Stomach (tissue), 9 donors: Measurements from ENCODE around the gene HEMK1. TPM values are rescaled to one million over a fixed set of nuclear protein-coding genes. Genes with fewer than 3 reads are reported as not detected.
A peak's percentile ranks its signal among the peaks of the same experiment; 100 is the strongest.

ENCODE experiments used
- DNase-seq, 2 donors: peaks; one replicate each; pipeline versions ENCODE4 v3.0.0 to v3.0.0-alpha.2; 2013 to 2019
- H3K27ac ChIP-seq, 5 donors: fragments of 200-600 bp in 4 of 5; sonication (generic) in 4 of 5; one replicate each; pipeline ENCODE4 v1.5.1; 2013 to 2019; ENCODE audit warnings: mild to moderate bottlenecking in 1 of 5, moderate library complexity in 1 of 5
- H3K27me3 ChIP-seq, 3 donors: fragments of 200-600 bp; sonication (generic); one replicate each; pipeline ENCODE4 v1.5.1; 2017 to 2019; ENCODE audit warnings: mixed run types in 1 of 3
- H3K36me3 ChIP-seq, 4 donors: fragments of 200-600 bp; sonication (generic); 1 replicate in 3 of 4; 2 replicates in 1 of 4; pipeline ENCODE4 v1.5.1; 2016 to 2019
- H3K4me1 ChIP-seq, 4 donors: fragments of 200-600 bp; sonication (generic); one replicate each; pipeline ENCODE4 v1.5.1; 2016 to 2019
- H3K4me3 ChIP-seq, 4 donors: fragments of 200-600 bp; sonication (generic) in 3 of 4; one replicate each; pipeline ENCODE4 v1.5.1; 2016 to 2019; ENCODE audit warnings: mild to moderate bottlenecking in 1 of 4
- H3K9me3 ChIP-seq, 4 donors: fragments of 200-600 bp; sonication (generic); one replicate each; pipeline ENCODE4 v1.5.1; 2016 to 2019
- CTCF ChIP-seq, 7 experiments: fragments of 450-650 bp in 4 of 7; fragments of 200-600 bp in 3 of 7; sonication (generic) in 3 of 7; IDR thresholded peaks; one replicate each; pipeline ENCODE4 v1.5.1; 2016 to 2019; ENCODE audit warnings: antibody characterized with exemption in 7 of 7, control low read depth in 2 of 7, mild to moderate bottlenecking in 1 of 7
- EP300 ChIP-seq: sonication (generic); formaldehyde crosslinking; IDR thresholded peaks from one replicate; pipeline ENCODE4 v1.6.1; 2017; ENCODE audit warnings: antibody characterized with exemption
- POLR2A ChIP-seq, 4 donors: fragments of 450-650 bp; IDR thresholded peaks; one replicate each; pipeline ENCODE4 v1.6.1; 2016; ENCODE audit warnings: antibody characterized with exemption in 4 of 4, control low read depth in 2 of 4, mild to moderate bottlenecking in 1 of 4, moderate library complexity in 1 of 4
- POLR2AphosphoS5 ChIP-seq, 3 donors: sonication (generic); formaldehyde crosslinking; IDR thresholded peaks; one replicate each; pipeline ENCODE4 v1.6.1; 2016; ENCODE audit warnings: antibody characterized with exemption in 3 of 3
- WGBS, 5 donors: extraction: QIAGEN DNeasy Blood & Tissue Kit in 3 of 5; methylation state at CpG; one replicate each; pipeline versions ENCODE4 v1.1.5 to v1.1.7; 2013 to 2018; 5-methylcytosine and 5-hydroxymethylcytosine counted together
- intact Hi-C: fragments of 100-400 bp; cut with DNase I; formaldehyde crosslinking; loops from one replicate; pipeline ENCODE4 v1.15.1; 2023; ENCODE audit warnings: low total_unique reads
- polyA plus RNA-seq, 3 donors: library from polyadenylated mRNA; stranded (reverse); fragments of 200-250 nt; gene quantifications; one replicate each; pipeline ENCODE4 v1.2.3, GENCODE V29; 2013
- total RNA-seq, 5 donors: library from RNA; depleted of rRNA; stranded (reverse); fragments of >200 nt; gene quantifications; one replicate each; pipeline versions ENCODE4 v1.1.0 to v1.2.3, GENCODE V29; 2014 to 2016
- donor health status: healthy with polysubstance abuse.
- donor health status: Bipolar disorder and iron deficiency.
- donor health status: healthy.

HEMK1 gene
- total and polyA plus RNA-seq, 8 donors: 5.8 to 24.8 (median 13.7) TPM

- H3K27ac ChIP-seq: no peak overlapping the region
- H3K4me1 ChIP-seq: no peaks in the 10 kb centered on the region
- no peak overlapping the region for H3K4me3 ChIP-seq
- TF ChIP-seq CTCF (IDR thresholded peaks at IDR 0.05) (no peak), POLR2A (IDR thresholded peaks at IDR 0.05) (no peak), EP300 (no peak), POLR2AphosphoS5 (IDR thresholded peaks at IDR 0.05) (no peak)
- no peak for DNase-seq
- H3K36me3 ChIP-seq: no peaks in the 10 kb centered on the region
- intact Hi-C loops: no loop called here
- peaks cover 0 to 10% (median 0%) of the 10 kb centered on the region in 3 donors for H3K27me3 ChIP-seq
- WGBS, 5 donors: 56 to 76% (median 67%) methylated on average over 4 to 5 of the region's 5 CpGs
- H3K9me3 ChIP-seq: no peaks in the 10 kb centered on the region
Measured at GRCh38 chr3:50524746-50525145, 44.6 kb upstream of the HEMK1 start.

- H3K27me3 ChIP-seq: peaks cover 0 to 16% (median under 1%) of the 10 kb centered on the region in 3 donors
- intact Hi-C loops: no loop called here
- H3K36me3 ChIP-seq: no peaks in the 10 kb centered on the region
- no peaks in the 10 kb centered on the region for H3K9me3 ChIP-seq
- H3K4me3 ChIP-seq: no peak overlapping the region
- no peaks in the 10 kb centered on the region for H3K4me1 ChIP-seq
- WGBS, 5 donors: 62 to 67% (median 65%) methylated on average over 8 to 9 of the region's 9 CpGs
- DNase-seq: peak in 1 of 2 donors; percentile 58
- no peak for TF ChIP-seq EP300
- TF ChIP-seq POLR2A (IDR thresholded peaks at IDR 0.05): no peak
- no peak for TF ChIP-seq POLR2AphosphoS5 (IDR thresholded peaks at IDR 0.05)
- no peak for TF ChIP-seq CTCF (IDR thresholded peaks at IDR 0.05)
- H3K27ac ChIP-seq: no peak overlapping the region
Measured at GRCh38 chr3:50525191-50525910, 44.0 kb upstream of the HEMK1 start.

GRCh38 chr3:50525987-50526386 is 43.3 kb upstream of the HEMK1 start:
- 28 to 33% (median 29%) methylated on average over 6 of the region's 6 CpGs for WGBS, 5 donors
- intact Hi-C loops: no loop called here
- no peak for TF ChIP-seq POLR2A (IDR thresholded peaks at IDR 0.05)
- Histone ChIP-seq H3K4me1 (no peaks in the 10 kb centered on the region), H3K27ac (no peak overlapping the region), H3K9me3 (no peaks in the 10 kb centered on the region), H3K4me3 (no peak overlapping the region), H3K27me3 (peaks cover 0 to 23% (median 6%) of the 10 kb centered on the region in 3 donors), H3K36me3 (no peaks in the 10 kb centered on the region)
- DNase-seq: peak; percentile 35 to 87

- Histone ChIP-seq H3K4me1 (no peaks in the 10 kb centered on the region), H3K27ac (no peak overlapping the region), H3K36me3 (no peaks in the 10 kb centered on the region), H3K27me3 (peaks cover 0 to 27% (median 6%) of the 10 kb centered on the region in 3 donors), H3K9me3 (no peaks in the 10 kb centered on the region), H3K4me3 (peak overlapping the region in 2 of 4 donors; percentile 15 to 22)
- TF ChIP-seq CTCF (IDR thresholded peaks at IDR 0.05) (no peak), POLR2A (IDR thresholded peaks at IDR 0.05) (no peak), POLR2AphosphoS5 (IDR thresholded peaks at IDR 0.05) (no peak), EP300 (no peak)
- intact Hi-C loops: loop anchor here (10.0 kb wide), 1 partner anchor 155 kb away; no protein-coding TSS in a partner anchor
- WGBS, 5 donors: 12 to 22% (median 16%) methylated on average over 43 to 48 of the region's 48 CpGs
- no peak for DNase-seq
Measured at GRCh38 chr3:50530001-50530970, 39.0 kb upstream of the HEMK1 start.
